ENCODE measurements around the gene GALNT16.

DNA sequence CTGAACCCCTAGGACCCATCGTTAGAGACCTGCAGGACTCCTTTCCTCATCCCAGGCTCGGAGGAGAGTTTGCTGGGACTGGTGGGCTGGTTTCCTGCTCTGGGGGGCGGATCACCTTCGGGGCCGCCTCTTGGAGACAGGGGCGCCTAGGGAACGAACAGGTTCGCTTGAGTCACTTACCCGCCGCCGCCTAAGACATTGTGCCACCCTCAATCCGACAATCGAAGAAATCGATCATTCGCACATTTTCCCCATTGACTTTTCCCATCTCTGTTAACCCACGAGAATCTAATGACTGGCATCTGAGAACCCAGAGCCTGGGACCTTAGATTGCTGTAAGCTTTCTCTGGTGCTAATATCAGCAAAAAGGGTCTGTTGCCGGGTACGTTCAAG, 138.9 kb downstream of the GALNT16 start:
- TF ChIP-seq POLR2A (IDR thresholded peaks at IDR 0.05; ENCODE audit: low read depth, low read length) (no peak), POLR2AphosphoS5 (IDR thresholded peaks at IDR 0.05; ENCODE audit: low read depth, low read length) (no peak), POU2F2 (IDR thresholded peaks at IDR 0.05; ENCODE audit: low read depth, low read length) (no peak), TAF1 (IDR thresholded peaks at IDR 0.05; ENCODE audit: low read depth, low read length) (no peak)
